ENCODE data around the gene PXDN.

DNA sequence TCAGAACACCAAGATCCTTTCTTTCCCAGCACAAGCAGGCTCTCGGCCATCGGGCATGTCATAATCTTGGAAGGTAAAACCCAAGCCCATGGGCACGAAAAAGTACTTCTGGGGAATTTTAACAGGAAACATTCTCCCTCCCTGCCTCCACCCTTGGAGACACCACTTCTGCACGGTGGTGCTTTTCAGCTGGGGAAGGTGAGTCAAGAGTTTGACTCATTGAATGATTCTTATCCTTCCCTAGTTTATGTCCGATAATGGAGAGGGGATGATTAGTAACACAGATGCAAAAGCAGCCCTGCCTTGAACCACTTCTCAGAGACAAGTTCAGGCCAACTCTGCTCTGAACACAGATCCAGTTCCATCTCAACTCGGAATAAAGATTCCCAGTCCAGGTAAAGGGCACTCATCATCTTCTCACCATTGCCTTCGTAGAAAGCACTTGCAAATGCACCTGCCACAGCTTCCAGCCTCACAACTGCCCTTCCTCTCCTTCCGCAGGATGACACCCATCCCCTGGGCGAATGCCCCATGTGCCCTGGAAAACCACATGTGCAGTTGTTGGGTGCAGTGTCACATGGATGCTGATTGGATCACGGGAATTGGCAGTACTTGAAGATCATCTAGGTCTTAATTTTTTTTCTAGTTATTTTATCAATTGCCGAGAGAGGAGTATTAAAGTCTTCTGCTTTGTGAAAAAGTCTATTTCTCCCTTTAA lies 136.2 kb downstream of the PXDN start:
- TF ChIP-seq CBFB (CRISPR knock-in tag; IDR thresholded peaks at IDR 0.05; ENCODE audit: low read depth) (no peak), NR3C1 (CRISPR knock-in tag; conservative IDR thresholded peaks at IDR 0.05; ENCODE audit: low read depth) (no peak)
- TF ChIP-seq, protein P1, sequence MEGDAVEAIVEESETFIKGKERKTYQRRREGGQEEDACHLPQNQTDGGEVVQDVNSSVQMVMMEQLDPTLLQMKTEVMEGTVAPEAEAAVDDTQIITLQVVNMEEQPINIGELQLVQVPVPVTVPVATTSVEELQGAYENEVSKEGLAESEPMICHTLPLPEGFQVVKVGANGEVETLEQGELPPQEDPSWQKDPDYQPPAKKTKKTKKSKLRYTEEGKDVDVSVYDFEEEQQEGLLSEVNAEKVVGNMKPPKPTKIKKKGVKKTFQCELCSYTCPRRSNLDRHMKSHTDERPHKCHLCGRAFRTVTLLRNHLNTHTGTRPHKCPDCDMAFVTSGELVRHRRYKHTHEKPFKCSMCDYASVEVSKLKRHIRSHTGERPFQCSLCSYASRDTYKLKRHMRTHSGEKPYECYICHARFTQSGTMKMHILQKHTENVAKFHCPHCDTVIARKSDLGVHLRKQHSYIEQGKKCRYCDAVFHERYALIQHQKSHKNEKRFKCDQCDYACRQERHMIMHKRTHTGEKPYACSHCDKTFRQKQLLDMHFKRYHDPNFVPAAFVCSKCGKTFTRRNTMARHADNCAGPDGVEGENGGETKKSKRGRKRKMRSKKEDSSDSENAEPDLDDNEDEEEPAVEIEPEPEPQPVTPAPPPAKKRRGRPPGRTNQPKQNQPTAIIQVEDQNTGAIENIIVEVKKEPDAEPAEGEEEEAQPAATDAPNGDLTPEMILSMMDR (IDR thresholded peaks at IDR 0.05): no peak
